Neural progenitor cell (in vitro differentiated cells): Measurements from ENCODE around the gene SPINK1. TPM values are rescaled to one million over a fixed set of nuclear protein-coding genes. Genes with fewer than 3 reads are reported as not detected.
A peak's percentile ranks its signal among the peaks of the same experiment; 100 is the strongest.

ENCODE experiments used
- DNase-seq: peaks from one replicate; pipeline ENCODE4 v3.0.0-alpha.2; 2016; ENCODE audit warnings: low spot score
- H2AFZ ChIP-seq: fragments of 200-600 bp; sonication (generic); replicated peaks from 2 replicates; pipeline ENCODE4 v1.6.1; 2016; ENCODE audit warnings: antibody characterized with exemption
- H3F3A ChIP-seq: fragments of 200-600 bp; sonication (generic); 2 replicates; pipeline ENCODE4 v1.6.1; 2016; ENCODE audit warnings: antibody characterized with exemption, low read depth
- H3K27ac ChIP-seq: fragments of 200-600 bp; sonication (generic); 2 replicates; pipeline ENCODE4 v1.5.1; 2016; ENCODE audit warnings: mild to moderate bottlenecking
- H3K27me3 ChIP-seq: fragments of 200-600 bp; sonication (generic); 2 replicates; pipeline ENCODE4 v1.6.1; 2016; ENCODE audit warnings: mild to moderate bottlenecking, moderate library complexity
- H3K36me3 ChIP-seq: fragments of 200-600 bp; sonication (generic); 2 replicates; pipeline ENCODE4 v1.5.1; 2016
- H3K4me1 ChIP-seq: fragments of 200-600 bp; sonication (generic); 2 replicates; pipeline ENCODE4 v1.6.1; 2016; ENCODE audit warnings: mixed run types
- H3K4me2 ChIP-seq: fragments of 200-600 bp; sonication (generic); 2 replicates; pipeline ENCODE4 v1.6.1; 2016
- H3K4me3 ChIP-seq: fragments of 200-600 bp; sonication (generic); 2 replicates; pipeline ENCODE4 v1.5.1; 2016
- H3K79me2 ChIP-seq: fragments of 200-600 bp; sonication (generic); 2 replicates; pipeline ENCODE4 v1.6.1; 2016; ENCODE audit warnings: low read depth
- H3K9ac ChIP-seq: fragments of 200-600 bp; sonication (generic); 2 replicates; pipeline ENCODE4 v1.6.1; 2016
- H3K9me3 ChIP-seq: fragments of 200-600 bp; sonication (generic); 2 replicates; pipeline ENCODE4 v1.5.1; 2016; ENCODE audit warnings: low read depth
- H4K20me1 ChIP-seq: fragments of 200-600 bp; sonication (generic); 2 replicates; pipeline ENCODE4 v1.6.1; 2016; ENCODE audit warnings: low read depth
- H3K27ac Mint-ChIP-seq: 3 replicates; pipeline ENCODE4 v1.8.0; 2021; ENCODE audit warnings: mixed read lengths
- H3K27me3 Mint-ChIP-seq: 2 replicates; pipeline ENCODE4 v1.8.0; 2022; ENCODE audit warnings: low read depth, mild to moderate bottlenecking, inconsistent platforms, moderate library complexity, mixed read lengths; ENCODE audit not compliant: insufficient read depth
- H3K36me3 Mint-ChIP-seq: 3 replicates; pipeline ENCODE4 v1.8.0; 2021; ENCODE audit warnings: mixed read lengths
- H3K4me1 Mint-ChIP-seq: 3 replicates; pipeline ENCODE4 v1.8.0; 2021; ENCODE audit warnings: mixed read lengths
- H3K4me3 Mint-ChIP-seq: 3 replicates; pipeline ENCODE4 v1.8.0; 2021; ENCODE audit warnings: mild to moderate bottlenecking, moderate library complexity, mixed read lengths
- H3K9me3 Mint-ChIP-seq: 3 replicates; pipeline ENCODE4 v1.8.0; 2020; ENCODE audit warnings: mixed read lengths
- EZH2 ChIP-seq: fragments of 200-600 bp; sonication (generic); IDR thresholded peaks from 2 replicates; pipeline ENCODE4 v1.6.1; 2017; ENCODE audit warnings: antibody characterized with exemption, mild to moderate bottlenecking, moderate library complexity
- EZH2phosphoT487 ChIP-seq: fragments of 200-600 bp; sonication (generic); IDR thresholded peaks from 2 replicates; pipeline ENCODE4 v1.6.1; 2017; ENCODE audit warnings: antibody characterized with exemption
- total RNA-seq: library from RNA; depleted of rRNA; stranded (reverse); fragments of >200 nt; gene quantifications from 2 replicates; pipeline ENCODE4 v1.2.3, GENCODE V29; 2015; ENCODE audit warnings: low replicate concordance
- TF ChIP-seq, protein P1 (sequence below): fragments of 200-600 bp; sonication (generic); IDR thresholded peaks from 2 replicates; pipeline ENCODE4 v1.5.1; 2017; ENCODE audit warnings: antibody characterized with exemption, mild to moderate bottlenecking

Gene SPINK1
- total RNA-seq, 1 donor from 2014 or later: not detected

DNA sequence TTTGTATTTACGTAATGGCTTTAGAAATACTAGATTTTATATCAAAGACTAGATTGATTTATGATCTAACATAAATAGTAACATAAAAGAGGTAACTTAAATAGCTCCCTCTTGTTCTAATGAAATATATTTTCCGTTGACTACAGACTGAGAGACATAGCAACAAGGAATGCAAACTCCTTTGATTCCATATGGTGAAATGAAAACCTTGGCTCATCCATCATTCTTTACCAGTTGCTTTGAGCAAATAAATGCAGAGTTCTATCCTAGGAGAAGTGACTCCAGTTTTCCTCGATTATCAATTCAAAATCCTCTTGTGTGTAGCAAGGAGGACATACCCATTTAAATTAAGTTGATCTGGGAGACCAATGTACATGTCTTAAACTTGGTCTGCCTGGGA lies 31.0 kb downstream of the SPINK1 start:
- no peaks in the 10 kb centered on the region for H3K36me3 ChIP-seq
- Mint-ChIP-seq H3K4me3 (no peak overlapping the region), H3K27ac (no peak overlapping the region), H3K36me3 (no peaks in the 10 kb centered on the region), H3K27me3 (peaks cover 2% of the 10 kb centered on the region), H3K4me1 (peaks cover 16% of the 10 kb centered on the region), H3K9me3 (no peaks in the 10 kb centered on the region)
- no peaks in the 10 kb centered on the region for H3K4me1 ChIP-seq
- H3K79me2 ChIP-seq: no peaks in the 10 kb centered on the region
- no peak overlapping the region for H3K27ac ChIP-seq
- no peaks in the 10 kb centered on the region for H4K20me1 ChIP-seq
- DNase-seq: no peak
- no peak overlapping the region for H3K9ac ChIP-seq
- no peaks in the 10 kb centered on the region for H3F3A ChIP-seq
- H3K27me3 ChIP-seq: no peaks in the 10 kb centered on the region
- no peak for TF ChIP-seq EZH2
- TF ChIP-seq, protein P1, sequence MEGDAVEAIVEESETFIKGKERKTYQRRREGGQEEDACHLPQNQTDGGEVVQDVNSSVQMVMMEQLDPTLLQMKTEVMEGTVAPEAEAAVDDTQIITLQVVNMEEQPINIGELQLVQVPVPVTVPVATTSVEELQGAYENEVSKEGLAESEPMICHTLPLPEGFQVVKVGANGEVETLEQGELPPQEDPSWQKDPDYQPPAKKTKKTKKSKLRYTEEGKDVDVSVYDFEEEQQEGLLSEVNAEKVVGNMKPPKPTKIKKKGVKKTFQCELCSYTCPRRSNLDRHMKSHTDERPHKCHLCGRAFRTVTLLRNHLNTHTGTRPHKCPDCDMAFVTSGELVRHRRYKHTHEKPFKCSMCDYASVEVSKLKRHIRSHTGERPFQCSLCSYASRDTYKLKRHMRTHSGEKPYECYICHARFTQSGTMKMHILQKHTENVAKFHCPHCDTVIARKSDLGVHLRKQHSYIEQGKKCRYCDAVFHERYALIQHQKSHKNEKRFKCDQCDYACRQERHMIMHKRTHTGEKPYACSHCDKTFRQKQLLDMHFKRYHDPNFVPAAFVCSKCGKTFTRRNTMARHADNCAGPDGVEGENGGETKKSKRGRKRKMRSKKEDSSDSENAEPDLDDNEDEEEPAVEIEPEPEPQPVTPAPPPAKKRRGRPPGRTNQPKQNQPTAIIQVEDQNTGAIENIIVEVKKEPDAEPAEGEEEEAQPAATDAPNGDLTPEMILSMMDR: no peak
- no peak for TF ChIP-seq EZH2phosphoT487
- no peaks in the 10 kb centered on the region for H3K9me3 ChIP-seq
- no peak overlapping the region for H2AFZ ChIP-seq
- no peak overlapping the region for H3K4me2 ChIP-seq
- no peak overlapping the region for H3K4me3 ChIP-seq

DNA sequence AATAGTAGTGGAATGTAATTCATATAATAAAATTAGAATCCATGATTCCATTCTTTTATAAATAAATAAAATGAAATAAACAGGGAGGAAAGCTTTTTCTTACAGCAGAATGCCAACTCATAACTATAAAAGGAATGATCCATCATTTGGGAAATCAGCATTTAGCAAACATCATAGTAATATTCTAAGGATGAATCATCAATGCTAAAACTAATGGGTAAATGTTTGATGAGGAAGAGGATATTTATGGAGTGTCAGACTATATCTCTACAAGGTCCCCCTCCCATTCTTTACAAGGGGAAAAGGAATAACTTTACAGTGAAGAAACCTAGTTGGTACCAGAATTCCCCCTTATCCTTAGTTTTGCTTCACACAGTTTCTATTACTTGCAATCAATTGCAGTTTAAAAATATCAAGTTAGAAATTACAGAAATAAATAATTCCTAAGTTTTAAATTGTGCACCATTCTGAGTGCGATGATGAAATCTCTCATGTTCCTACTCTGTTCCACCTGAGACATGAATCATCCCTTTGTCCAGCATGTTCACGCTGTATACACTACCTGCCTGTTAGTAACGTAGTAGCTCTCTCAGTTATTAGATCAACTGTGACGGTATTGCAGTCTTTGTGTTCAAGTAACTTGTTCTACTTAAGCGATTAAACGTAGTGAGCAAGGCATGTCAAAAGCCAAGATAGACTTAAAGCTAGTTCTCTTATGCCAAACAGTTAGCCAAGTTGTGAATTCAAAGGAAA lies 34.7 kb downstream of the SPINK1 start:
- Histone ChIP-seq H3K4me3 (no peak overlapping the region), H3K4me1 (no peaks in the 10 kb centered on the region), H3K36me3 (no peaks in the 10 kb centered on the region), H3K79me2 (no peaks in the 10 kb centered on the region), H2AFZ (no peak overlapping the region), H3K4me2 (no peak overlapping the region), H3K9ac (no peak overlapping the region), H3K27ac (no peak overlapping the region), H3K9me3 (no peaks in the 10 kb centered on the region), H4K20me1 (no peaks in the 10 kb centered on the region), H3F3A (no peaks in the 10 kb centered on the region), H3K27me3 (no peaks in the 10 kb centered on the region)
- Mint-ChIP-seq H3K4me3 (no peak overlapping the region), H3K4me1 (no peaks in the 10 kb centered on the region), H3K27me3 (peaks cover 2% of the 10 kb centered on the region), H3K36me3 (no peaks in the 10 kb centered on the region), H3K9me3 (no peaks in the 10 kb centered on the region), H3K27ac (no peak overlapping the region)
- no peak for DNase-seq
- no peak for TF ChIP-seq EZH2
- TF ChIP-seq, protein P1: no peak
- TF ChIP-seq EZH2phosphoT487: no peak

DNA sequence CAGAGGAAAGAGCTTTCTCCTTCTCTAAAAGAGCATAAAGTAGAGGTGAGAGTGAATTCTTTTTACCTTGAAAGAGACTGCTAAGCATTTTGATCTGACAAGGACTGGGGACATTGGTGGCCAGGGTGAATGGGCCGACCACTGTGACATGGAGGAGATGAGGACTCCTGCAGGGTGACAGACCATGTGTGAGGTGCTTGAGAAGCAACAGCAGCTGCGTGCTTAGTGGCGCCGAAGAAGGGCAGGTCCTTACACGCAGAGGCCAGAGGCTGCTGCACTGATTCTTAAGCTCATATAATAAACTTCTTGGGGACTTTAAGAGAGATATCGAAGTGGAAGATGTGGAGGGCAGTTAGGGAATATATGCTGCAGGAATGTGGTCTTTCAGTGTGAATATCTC lies 40.3 kb downstream of the SPINK1 start:
- TF ChIP-seq, protein P1: no peak
- no peak for TF ChIP-seq EZH2phosphoT487
- no peak for TF ChIP-seq EZH2
- no peaks in the 10 kb centered on the region for H3F3A ChIP-seq
- H3K4me1 Mint-ChIP-seq: peaks cover 11% of the 10 kb centered on the region
- H3K9me3 Mint-ChIP-seq: no peaks in the 10 kb centered on the region
- no peaks in the 10 kb centered on the region for H4K20me1 ChIP-seq
- DNase-seq: no peak
- H3K27me3 ChIP-seq: no peaks in the 10 kb centered on the region
- H3K27ac Mint-ChIP-seq: no peak overlapping the region
- H2AFZ ChIP-seq: no peak overlapping the region
- H3K27ac ChIP-seq: no peak overlapping the region
- H3K36me3 Mint-ChIP-seq: no peaks in the 10 kb centered on the region
- H3K9ac ChIP-seq: no peak overlapping the region
- H3K4me3 ChIP-seq: no peak overlapping the region
- H3K4me3 Mint-ChIP-seq: peak overlapping the region; percentile 20
- H3K36me3 ChIP-seq: no peaks in the 10 kb centered on the region
- no peak overlapping the region for H3K4me2 ChIP-seq
- no peaks in the 10 kb centered on the region for H3K4me1 ChIP-seq
- no peaks in the 10 kb centered on the region for H3K79me2 ChIP-seq
- no peaks in the 10 kb centered on the region for H3K9me3 ChIP-seq
- no peaks in the 10 kb centered on the region for H3K27me3 Mint-ChIP-seq
